Activated T-helper 17 cell treated with anti-CD3 and anti-CD28 coated beads, Interleukin-2, amount 50 U/mL, for 72 hours (primary cell): ENCODE measurements around the gene ACTR2. TPM values are rescaled to one million over a fixed set of nuclear protein-coding genes. Genes with fewer than 3 reads are reported as not detected.

Experiments
- ATAC-seq: fragments of 150-1000 bp; cut with Tn5 transposase; replicated peaks from 2 replicates; pipeline ENCODE4 v1.10.0; 2021; ENCODE audit warnings: mild to moderate bottlenecking, moderate library complexity
- H3K27ac Mint-ChIP-seq: one replicate; pipeline ENCODE4 v1.8.0; 2022; ENCODE audit warnings: mixed read lengths
- H3K27me3 Mint-ChIP-seq: one replicate; pipeline ENCODE4 v1.8.0; 2022; ENCODE audit warnings: mixed read lengths
- H3K36me3 Mint-ChIP-seq: one replicate; pipeline ENCODE4 v1.8.0; 2022; ENCODE audit warnings: low read depth, mild to moderate bottlenecking, mixed read lengths
- H3K4me1 Mint-ChIP-seq: one replicate; pipeline ENCODE4 v1.8.0; 2022; ENCODE audit warnings: mixed read lengths
- H3K4me3 Mint-ChIP-seq: one replicate; pipeline ENCODE4 v1.8.0; 2022; ENCODE audit warnings: mild to moderate bottlenecking, mixed read lengths
- H3K9me3 Mint-ChIP-seq: one replicate; pipeline ENCODE4 v1.8.0; 2022; ENCODE audit warnings: mixed read lengths
- total RNA-seq, 2 donors: library from RNA; stranded (reverse); gene quantifications; one replicate each; pipeline ENCODE4 v1.2.3, GENCODE V29; 2022

The ACTR2 gene
- total RNA-seq, 2 donors from 2014 or later: 276 to 518 TPM

GRCh38 chr2:65281627-65282351 lies 54.2 kb downstream of the ACTR2 start:
- Mint-ChIP-seq H3K27me3 (no peaks in the 10 kb centered on the region), H3K4me3 (no peak overlapping the region), H3K36me3 (no peaks in the 10 kb centered on the region), H3K9me3 (no peaks in the 10 kb centered on the region), H3K27ac (no peak overlapping the region), H3K4me1 (peaks cover 4% of the 10 kb centered on the region)
- no peak for ATAC-seq

DNA sequence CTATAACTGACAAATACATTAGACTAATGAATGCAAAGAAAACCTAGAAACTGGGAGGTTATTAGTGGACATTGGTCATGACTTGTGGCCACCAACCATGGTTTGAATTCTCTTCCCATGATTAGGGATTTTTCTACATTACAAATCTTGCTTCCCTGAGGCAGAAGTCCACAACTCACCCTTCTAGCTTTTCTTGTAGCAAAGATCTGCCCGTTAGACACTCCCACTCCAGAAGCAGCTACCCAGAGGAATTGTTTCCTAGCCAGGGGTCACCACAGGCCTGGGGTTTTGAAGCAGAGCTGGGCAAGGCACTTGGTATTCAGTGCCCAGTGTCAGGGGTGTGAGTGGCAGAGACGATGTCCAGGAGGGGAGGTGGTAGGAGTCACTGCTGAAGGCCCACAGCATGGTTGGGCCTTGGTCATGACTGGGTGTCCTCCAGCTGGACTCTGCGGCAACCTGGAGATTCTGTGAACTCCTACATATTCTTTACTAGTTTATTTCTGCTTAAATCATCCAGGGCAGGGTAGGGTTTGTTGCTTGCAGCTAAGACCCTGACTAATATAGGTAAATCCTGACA lies 54.9 kb downstream of the ACTR2 start:
- no peaks in the 10 kb centered on the region for H3K27me3 Mint-ChIP-seq
- no peak overlapping the region for H3K27ac Mint-ChIP-seq
- no peaks in the 10 kb centered on the region for H3K9me3 Mint-ChIP-seq
- H3K4me3 Mint-ChIP-seq: no peak overlapping the region
- no peak for ATAC-seq
- H3K4me1 Mint-ChIP-seq: peaks cover 4% of the 10 kb centered on the region
- H3K36me3 Mint-ChIP-seq: no peaks in the 10 kb centered on the region

- Mint-ChIP-seq H3K9me3 (no peaks in the 10 kb centered on the region), H3K36me3 (no peaks in the 10 kb centered on the region), H3K4me1 (no peaks in the 10 kb centered on the region), H3K4me3 (no peak overlapping the region), H3K27me3 (no peaks in the 10 kb centered on the region), H3K27ac (no peak overlapping the region)
- no peak for ATAC-seq
Observed at GRCh38 chr2:65287364-65287763, 59.7 kb downstream of the ACTR2 start.

GRCh38 chr2:65291216-65292105 lies 63.8 kb downstream of the ACTR2 start:
- peaks cover 8% of the 10 kb centered on the region for H3K27me3 Mint-ChIP-seq
- no peak for ATAC-seq
- no peaks in the 10 kb centered on the region for H3K4me1 Mint-ChIP-seq
- no peaks in the 10 kb centered on the region for H3K36me3 Mint-ChIP-seq
- no peak overlapping the region for H3K27ac Mint-ChIP-seq
- no peaks in the 10 kb centered on the region for H3K9me3 Mint-ChIP-seq
- no peak overlapping the region for H3K4me3 Mint-ChIP-seq

DNA sequence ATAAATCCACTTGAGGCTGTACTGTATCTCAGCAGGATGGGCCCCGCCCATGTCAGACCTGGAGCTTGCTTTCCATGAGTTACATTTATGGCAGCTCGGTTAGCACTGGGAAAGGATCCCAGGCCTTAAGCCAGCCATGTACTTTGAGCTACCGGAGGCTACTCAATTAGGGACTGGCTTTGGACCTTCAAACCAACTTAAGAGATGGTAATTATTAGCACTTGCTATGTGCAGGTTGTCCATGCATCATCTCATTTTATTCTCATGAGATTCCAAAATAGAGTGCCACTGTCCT lies 64.4 kb downstream of the ACTR2 start:
- H3K36me3 Mint-ChIP-seq: no peaks in the 10 kb centered on the region

GRCh38 chr2:65292461-65293011 lies 64.9 kb downstream of the ACTR2 start:
- no peak for ATAC-seq
- Mint-ChIP-seq H3K9me3 (no peaks in the 10 kb centered on the region), H3K36me3 (no peaks in the 10 kb centered on the region)

More for the DNA sequence above, 64.4 kb downstream of the ACTR2 start:
- Mint-ChIP-seq H3K4me1 (peaks cover 4% of the 10 kb centered on the region), H3K27me3 (peaks cover 9% of the 10 kb centered on the region), H3K9me3 (no peaks in the 10 kb centered on the region), H3K4me3 (no peak overlapping the region), H3K27ac (no peak overlapping the region)
- ATAC-seq: no peak

DNA sequence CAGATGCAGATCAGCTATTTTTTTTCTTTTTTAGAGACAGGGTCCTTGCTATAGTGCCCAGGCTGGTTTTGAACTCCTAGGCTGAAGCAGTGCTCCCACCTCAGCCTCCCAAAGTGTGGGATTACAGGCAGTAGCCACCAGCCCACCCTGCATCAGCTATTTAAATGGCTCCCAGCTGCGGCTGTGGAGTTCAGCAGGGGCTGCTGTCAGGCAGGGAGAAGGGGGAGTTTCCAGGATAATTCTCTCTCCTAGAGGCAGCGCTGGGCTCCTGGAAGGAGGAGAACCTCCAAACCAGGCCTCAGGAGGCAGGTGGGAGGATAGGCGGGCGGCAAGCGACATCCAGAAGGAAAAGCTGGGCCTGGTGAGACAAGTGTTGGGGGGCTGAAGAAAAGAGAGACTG lies 65.7 kb downstream of the ACTR2 start:
- no peaks in the 10 kb centered on the region for H3K36me3 Mint-ChIP-seq
- no peak for ATAC-seq
- H3K4me3 Mint-ChIP-seq: no peak overlapping the region
- peaks cover 4% of the 10 kb centered on the region for H3K4me1 Mint-ChIP-seq
- H3K27ac Mint-ChIP-seq: no peak overlapping the region
- no peaks in the 10 kb centered on the region for H3K9me3 Mint-ChIP-seq
- peaks cover 9% of the 10 kb centered on the region for H3K27me3 Mint-ChIP-seq

More at GRCh38 chr2:65292461-65293011, 64.9 kb downstream of the ACTR2 start:
- Mint-ChIP-seq H3K4me3 (no peak overlapping the region), H3K4me1 (peaks cover 4% of the 10 kb centered on the region), H3K27ac (no peak overlapping the region), H3K27me3 (peaks cover 9% of the 10 kb centered on the region)

DNA sequence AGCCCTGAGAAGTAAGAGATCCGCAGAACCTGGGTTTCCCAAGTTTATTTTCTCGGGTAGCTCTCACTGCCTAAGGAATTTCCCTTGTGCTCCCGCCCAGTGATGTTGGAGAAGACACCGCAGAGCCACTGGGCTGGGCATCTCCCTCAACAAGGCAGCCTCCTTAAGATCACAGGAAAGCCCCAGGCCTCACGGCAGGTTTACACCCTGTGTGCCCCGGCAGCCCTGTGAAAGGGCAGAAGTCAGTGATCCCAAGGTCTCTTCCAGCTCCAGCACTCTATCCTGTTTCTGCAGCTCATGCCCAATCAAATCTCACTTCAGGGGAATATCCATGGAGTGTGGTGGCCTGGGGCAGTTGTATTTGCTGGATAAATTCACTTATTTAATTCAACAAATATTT lies 66.5 kb downstream of the ACTR2 start:
- Mint-ChIP-seq H3K36me3 (peaks cover 2% of the 10 kb centered on the region), H3K9me3 (no peaks in the 10 kb centered on the region), H3K4me3 (no peak overlapping the region), H3K27me3 (peaks cover 9% of the 10 kb centered on the region), H3K4me1 (peaks cover 6% of the 10 kb centered on the region), H3K27ac (no peak overlapping the region)
- no peak for ATAC-seq

DNA sequence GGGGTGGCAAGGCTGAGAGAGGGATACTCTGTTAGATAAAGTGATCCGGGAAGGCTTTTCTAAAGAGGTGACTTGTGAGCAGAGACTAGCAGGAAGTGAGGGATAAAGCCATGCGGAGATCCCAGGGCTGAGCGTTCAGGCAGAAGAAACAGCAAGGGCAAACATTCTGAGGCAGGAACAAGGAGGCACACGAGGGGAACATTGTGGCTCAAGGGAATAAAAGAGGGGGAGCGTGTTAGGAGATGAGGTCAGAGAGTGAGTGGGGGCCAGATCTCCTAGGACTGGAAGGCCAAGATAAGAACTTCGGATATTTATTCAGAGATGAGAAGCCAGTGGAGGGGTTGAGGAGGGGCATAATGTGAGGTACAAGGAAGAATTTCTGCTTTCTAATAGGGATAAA lies 67.1 kb downstream of the ACTR2 start:
- H3K4me1 Mint-ChIP-seq: peaks cover 11% of the 10 kb centered on the region
- no peak overlapping the region for H3K4me3 Mint-ChIP-seq
- H3K36me3 Mint-ChIP-seq: peaks cover 6% of the 10 kb centered on the region
- no peak overlapping the region for H3K27ac Mint-ChIP-seq
- peaks cover 9% of the 10 kb centered on the region for H3K27me3 Mint-ChIP-seq
- no peak for ATAC-seq
- no peaks in the 10 kb centered on the region for H3K9me3 Mint-ChIP-seq

DNA sequence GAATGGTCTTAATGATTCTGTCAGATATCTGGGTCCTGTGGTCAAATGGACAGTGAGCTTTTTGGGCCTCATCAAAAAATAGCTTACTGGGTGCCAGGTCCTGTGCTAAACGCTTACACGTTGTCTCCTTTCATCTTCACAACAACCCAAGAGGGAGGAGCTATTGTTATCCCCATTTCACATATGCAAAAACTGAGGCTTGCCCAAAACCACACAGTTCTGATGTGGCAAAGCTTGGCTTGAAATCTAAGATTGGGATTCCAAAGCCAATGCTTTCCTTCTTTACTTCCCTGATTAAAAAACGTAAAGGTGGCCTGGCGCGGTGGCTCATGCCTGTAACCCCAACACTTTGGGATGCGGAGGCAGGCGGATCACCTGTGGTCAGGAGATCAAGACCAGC lies 69.3 kb downstream of the ACTR2 start:
- peaks cover 11% of the 10 kb centered on the region for H3K27me3 Mint-ChIP-seq
- no peak for ATAC-seq
- no peak overlapping the region for H3K27ac Mint-ChIP-seq
- H3K9me3 Mint-ChIP-seq: no peaks in the 10 kb centered on the region
- H3K4me1 Mint-ChIP-seq: peaks cover 28% of the 10 kb centered on the region
- H3K36me3 Mint-ChIP-seq: peaks cover 12% of the 10 kb centered on the region
- H3K4me3 Mint-ChIP-seq: no peak overlapping the region

DNA sequence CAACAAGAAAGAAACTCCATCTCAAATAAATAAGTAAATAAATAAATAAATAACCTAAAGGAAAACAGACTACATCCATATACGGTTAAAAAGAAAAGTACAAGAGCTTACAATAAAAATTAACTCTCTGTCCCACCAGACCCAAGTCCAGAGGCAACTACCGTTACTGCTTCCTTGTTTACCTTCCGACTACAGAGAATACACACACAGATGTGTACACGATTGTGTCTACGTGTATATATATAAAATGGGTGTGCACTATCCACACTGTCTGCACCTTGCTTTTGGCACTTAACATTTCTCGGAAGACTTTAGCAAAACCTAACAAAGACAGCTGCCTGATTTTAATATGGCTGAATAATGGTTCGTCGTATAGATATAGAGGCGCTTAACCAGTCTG lies 69.9 kb downstream of the ACTR2 start:
- Mint-ChIP-seq H3K36me3 (peaks cover 12% of the 10 kb centered on the region), H3K9me3 (no peaks in the 10 kb centered on the region), H3K4me1 (peaks cover 34% of the 10 kb centered on the region), H3K4me3 (no peak overlapping the region), H3K27ac (no peak overlapping the region), H3K27me3 (peaks cover 17% of the 10 kb centered on the region)
- ATAC-seq: no peak

DNA sequence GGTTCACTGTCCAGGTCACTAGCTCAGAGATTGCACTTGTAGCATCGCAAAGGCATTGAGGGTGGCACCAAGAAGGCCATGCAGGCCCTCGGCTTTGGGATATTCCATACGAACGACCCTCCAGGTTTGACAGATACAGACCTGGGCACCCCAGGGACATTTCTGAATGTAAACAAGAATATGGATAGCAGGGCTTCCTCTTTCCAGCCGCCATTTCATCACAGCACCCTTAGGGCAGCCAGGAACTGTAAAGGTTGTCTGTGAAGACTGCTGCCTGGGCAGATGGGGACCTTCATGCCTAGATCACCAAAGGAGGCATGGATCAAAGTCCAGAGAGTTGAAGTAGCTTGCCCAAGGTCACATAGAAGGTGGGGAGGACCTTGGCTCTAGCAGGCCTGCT lies 70.5 kb downstream of the ACTR2 start:
- H3K36me3 Mint-ChIP-seq: peaks cover 12% of the 10 kb centered on the region
- no peak overlapping the region for H3K4me3 Mint-ChIP-seq
- H3K27ac Mint-ChIP-seq: no peak overlapping the region
- peaks cover 20% of the 10 kb centered on the region for H3K27me3 Mint-ChIP-seq
- ATAC-seq: no peak
- H3K4me1 Mint-ChIP-seq: peaks cover 37% of the 10 kb centered on the region
- H3K9me3 Mint-ChIP-seq: no peaks in the 10 kb centered on the region

DNA sequence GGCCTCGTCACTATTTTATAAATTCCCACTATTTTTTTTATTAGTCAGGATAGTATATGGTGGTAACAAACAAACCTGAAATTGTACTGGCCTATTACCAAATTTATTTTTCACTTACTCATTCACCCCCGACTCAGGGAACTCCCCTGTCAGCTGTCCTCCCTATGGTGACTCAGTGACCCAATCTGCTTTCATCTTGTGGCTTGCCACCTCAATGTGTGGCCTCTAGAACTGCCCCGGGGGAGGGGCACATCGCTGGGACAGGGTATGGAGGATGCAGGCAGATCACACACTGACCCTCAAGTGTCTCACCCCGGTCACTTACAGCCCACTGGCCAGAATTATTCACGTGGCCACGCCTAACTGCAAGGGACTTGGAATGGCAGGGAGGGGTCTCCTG lies 71.6 kb downstream of the ACTR2 start:
- Mint-ChIP-seq H3K4me1 (peaks cover 37% of the 10 kb centered on the region), H3K9me3 (no peaks in the 10 kb centered on the region), H3K27me3 (peaks cover 20% of the 10 kb centered on the region), H3K36me3 (peaks cover 12% of the 10 kb centered on the region), H3K4me3 (peak overlapping the region; percentile 60), H3K27ac (peak overlapping the region; percentile 77)
- peak; percentile 72 for ATAC-seq

GRCh38 chr2:65300134-65300760 lies 72.6 kb downstream of the ACTR2 start:
- no peak for ATAC-seq
- Mint-ChIP-seq H3K9me3 (no peaks in the 10 kb centered on the region), H3K27me3 (peaks cover 14% of the 10 kb centered on the region), H3K4me3 (peak overlapping the region; percentile 80), H3K36me3 (peaks cover 12% of the 10 kb centered on the region), H3K27ac (peak overlapping the region; percentile 98), H3K4me1 (peaks cover 37% of the 10 kb centered on the region)
